Measurements from ENCODE around the gene UBE4A. TPM values are rescaled to one million over a fixed set of nuclear protein-coding genes. Genes with fewer than 3 reads are reported as not detected.

UBE4A gene
- polyA plus RNA-seq, 1 of the 3 experiments (the other 2 are of a cell fraction), result 7.7 TPM

DNA sequence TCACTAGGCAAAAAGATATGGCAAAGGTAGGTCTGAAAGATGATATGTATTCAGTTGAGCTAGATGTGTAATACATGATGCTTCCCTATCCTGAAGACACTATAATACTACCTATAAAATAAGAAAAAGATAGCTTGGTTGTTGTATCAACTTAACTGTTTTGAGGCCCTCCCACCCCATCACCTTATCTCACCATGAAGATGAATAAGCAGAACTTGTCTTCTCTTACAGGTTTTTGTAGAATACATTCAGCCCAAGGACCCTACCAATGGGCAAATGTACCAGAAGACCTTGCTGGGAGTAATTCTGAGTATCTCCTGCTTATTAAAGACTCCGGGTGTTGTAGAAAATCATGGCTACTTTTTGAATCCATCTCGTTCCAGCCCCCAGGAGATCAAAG is 13.9 kb downstream of the UBE4A start (continued):
- TF ChIP-seq, protein P1, sequence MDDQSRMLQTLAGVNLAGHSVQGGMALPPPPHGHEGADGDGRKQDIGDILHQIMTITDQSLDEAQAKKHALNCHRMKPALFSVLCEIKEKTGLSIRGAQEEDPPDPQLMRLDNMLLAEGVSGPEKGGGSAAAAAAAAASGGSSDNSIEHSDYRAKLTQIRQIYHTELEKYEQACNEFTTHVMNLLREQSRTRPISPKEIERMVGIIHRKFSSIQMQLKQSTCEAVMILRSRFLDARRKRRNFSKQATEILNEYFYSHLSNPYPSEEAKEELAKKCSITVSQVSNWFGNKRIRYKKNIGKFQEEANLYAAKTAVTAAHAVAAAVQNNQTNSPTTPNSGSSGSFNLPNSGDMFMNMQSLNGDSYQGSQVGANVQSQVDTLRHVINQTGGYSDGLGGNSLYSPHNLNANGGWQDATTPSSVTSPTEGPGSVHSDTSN (IDR thresholded peaks at IDR 0.05), result no peak
- TF ChIP-seq MXI1 (IDR thresholded peaks at IDR 0.05; ENCODE audit: low read depth, low read length) (no peak), TAF1 (IDR thresholded peaks at IDR 0.05; ENCODE audit: borderline replicate concordance, low read depth, low read length) (no peak)

DNA sequence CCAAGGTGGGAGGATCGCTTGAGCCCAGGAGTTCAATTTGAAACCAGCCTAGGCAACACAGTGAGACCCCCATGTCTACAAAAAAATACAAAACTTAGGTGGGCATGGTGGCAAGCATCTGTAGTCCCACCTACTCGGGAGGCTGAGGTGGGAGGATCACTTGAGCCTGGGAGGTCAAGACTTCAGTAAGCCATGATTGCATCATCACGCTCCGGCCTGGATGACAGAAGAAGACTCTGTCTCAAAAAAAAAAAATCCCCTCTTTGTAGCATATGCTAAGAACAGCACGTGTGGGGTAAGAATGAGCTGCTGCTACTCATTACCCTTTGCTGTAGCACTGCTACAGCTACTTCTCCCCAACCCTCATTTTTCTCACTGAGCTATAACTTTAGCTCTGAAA is 14.5 kb downstream of the UBE4A start:
- Histone ChIP-seq H3K9ac (no peak overlapping the region), H3K27ac (ENCODE audit: low read depth in 2 of 2, low read length in 1 of 2) (no peak overlapping the region), H3K9me2 (no peaks in the 10 kb centered on the region), H3F3A (replicated peaks; ENCODE audit: insufficient read depth) (no peaks in the 10 kb centered on the region), H3K4me1 (ENCODE audit: control insufficient read depth in 1 of 2, insufficient read depth in 2 of 2, low read depth in 1 of 2, low read length in 1 of 2) (no peaks in the 10 kb centered on the region), H3K36me3 (replicated peaks in 1 of 2; ENCODE audit: control insufficient read depth in 1 of 2, insufficient read depth in 2 of 2, low read length in 1 of 2) (peaks cover 68 to 73% of the 10 kb centered on the region in 2 experiments), H3K9me3 (no peaks in the 10 kb centered on the region), H3K79me2 (ENCODE audit: insufficient read depth) (no peaks in the 10 kb centered on the region), H3K4me2 (no peak overlapping the region), H4K20me1 (ENCODE audit: insufficient read depth) (no peaks in the 10 kb centered on the region), H3K4me3 (ENCODE audit: low read depth in 2 of 2, low read length in 1 of 2) (no peak overlapping the region), H2AFZ (ENCODE audit: low read depth) (no peak overlapping the region), H3K27me3 (ENCODE audit: insufficient read depth) (no peaks in the 10 kb centered on the region)
- DNase-seq, result no peak
- CTCF ChIA-PET, result no interaction called here
- POLR2A ChIA-PET, result no interaction called here
- TF ChIP-seq TEAD4 (IDR thresholded peaks at IDR 0.05; ENCODE audit: borderline replicate concordance, insufficient read depth) (no peak), RAD21 (IDR thresholded peaks at IDR 0.05; ENCODE audit: low read length) (no peak), CHD2 (IDR thresholded peaks at IDR 0.05; ENCODE audit: low read length, partially characterized antibody) (no peak), NFIC (IDR thresholded peaks at IDR 0.05; ENCODE audit: borderline replicate concordance) (no peak), FOXM1 (IDR thresholded peaks at IDR 0.05; ENCODE audit: low read depth) (no peak), GABPA (IDR thresholded peaks at IDR 0.05; ENCODE audit: low read depth) (no peak), EP300 (IDR thresholded peaks at IDR 0.05; ENCODE audit: borderline replicate concordance in 1 of 2, low read depth in 1 of 2, low read length in 1 of 2) (no peak), GATA2 (CRISPR knock-in tag; IDR thresholded peaks at IDR 0.05) (no peak), ELF1 (IDR thresholded peaks at IDR 0.05) (no peak), MEF2A (IDR thresholded peaks at IDR 0.05; ENCODE audit: borderline replicate concordance, low read depth) (no peak), FOXJ3 (CRISPR knock-in tag; IDR thresholded peaks at IDR 0.05) (no peak), FOSL2 (IDR thresholded peaks at IDR 0.05; ENCODE audit: borderline replicate concordance, low read depth) (no peak), SIN3A (IDR thresholded peaks at IDR 0.05; ENCODE audit: borderline replicate concordance, low read depth, low read length) (no peak), NRF1 (IDR thresholded peaks at IDR 0.05; ENCODE audit: low read depth, low read length) (no peak), EZH2phosphoT487 (IDR thresholded peaks at IDR 0.05; ENCODE audit: borderline replicate concordance, low read depth) (no peak)
- TF ChIP-seq, protein P2, sequence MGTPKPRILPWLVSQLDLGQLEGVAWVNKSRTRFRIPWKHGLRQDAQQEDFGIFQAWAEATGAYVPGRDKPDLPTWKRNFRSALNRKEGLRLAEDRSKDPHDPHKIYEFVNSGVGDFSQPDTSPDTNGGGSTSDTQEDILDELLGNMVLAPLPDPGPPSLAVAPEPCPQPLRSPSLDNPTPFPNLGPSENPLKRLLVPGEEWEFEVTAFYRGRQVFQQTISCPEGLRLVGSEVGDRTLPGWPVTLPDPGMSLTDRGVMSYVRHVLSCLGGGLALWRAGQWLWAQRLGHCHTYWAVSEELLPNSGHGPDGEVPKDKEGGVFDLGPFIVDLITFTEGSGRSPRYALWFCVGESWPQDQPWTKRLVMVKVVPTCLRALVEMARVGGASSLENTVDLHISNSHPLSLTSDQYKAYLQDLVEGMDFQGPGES (IDR thresholded peaks at IDR 0.05; ENCODE audit: low read depth, low read length), result no peak
- TF ChIP-seq, protein P3, sequence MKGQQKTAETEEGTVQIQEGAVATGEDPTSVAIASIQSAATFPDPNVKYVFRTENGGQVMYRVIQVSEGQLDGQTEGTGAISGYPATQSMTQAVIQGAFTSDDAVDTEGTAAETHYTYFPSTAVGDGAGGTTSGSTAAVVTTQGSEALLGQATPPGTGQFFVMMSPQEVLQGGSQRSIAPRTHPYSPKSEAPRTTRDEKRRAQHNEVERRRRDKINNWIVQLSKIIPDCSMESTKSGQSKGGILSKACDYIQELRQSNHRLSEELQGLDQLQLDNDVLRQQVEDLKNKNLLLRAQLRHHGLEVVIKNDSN (IDR thresholded peaks at IDR 0.05; ENCODE audit: borderline replicate concordance, low read depth), result no peak
- TF ChIP-seq, protein P4, sequence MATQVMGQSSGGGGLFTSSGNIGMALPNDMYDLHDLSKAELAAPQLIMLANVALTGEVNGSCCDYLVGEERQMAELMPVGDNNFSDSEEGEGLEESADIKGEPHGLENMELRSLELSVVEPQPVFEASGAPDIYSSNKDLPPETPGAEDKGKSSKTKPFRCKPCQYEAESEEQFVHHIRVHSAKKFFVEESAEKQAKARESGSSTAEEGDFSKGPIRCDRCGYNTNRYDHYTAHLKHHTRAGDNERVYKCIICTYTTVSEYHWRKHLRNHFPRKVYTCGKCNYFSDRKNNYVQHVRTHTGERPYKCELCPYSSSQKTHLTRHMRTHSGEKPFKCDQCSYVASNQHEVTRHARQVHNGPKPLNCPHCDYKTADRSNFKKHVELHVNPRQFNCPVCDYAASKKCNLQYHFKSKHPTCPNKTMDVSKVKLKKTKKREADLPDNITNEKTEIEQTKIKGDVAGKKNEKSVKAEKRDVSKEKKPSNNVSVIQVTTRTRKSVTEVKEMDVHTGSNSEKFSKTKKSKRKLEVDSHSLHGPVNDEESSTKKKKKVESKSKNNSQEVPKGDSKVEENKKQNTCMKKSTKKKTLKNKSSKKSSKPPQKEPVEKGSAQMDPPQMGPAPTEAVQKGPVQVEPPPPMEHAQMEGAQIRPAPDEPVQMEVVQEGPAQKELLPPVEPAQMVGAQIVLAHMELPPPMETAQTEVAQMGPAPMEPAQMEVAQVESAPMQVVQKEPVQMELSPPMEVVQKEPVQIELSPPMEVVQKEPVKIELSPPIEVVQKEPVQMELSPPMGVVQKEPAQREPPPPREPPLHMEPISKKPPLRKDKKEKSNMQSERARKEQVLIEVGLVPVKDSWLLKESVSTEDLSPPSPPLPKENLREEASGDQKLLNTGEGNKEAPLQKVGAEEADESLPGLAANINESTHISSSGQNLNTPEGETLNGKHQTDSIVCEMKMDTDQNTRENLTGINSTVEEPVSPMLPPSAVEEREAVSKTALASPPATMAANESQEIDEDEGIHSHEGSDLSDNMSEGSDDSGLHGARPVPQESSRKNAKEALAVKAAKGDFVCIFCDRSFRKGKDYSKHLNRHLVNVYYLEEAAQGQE (IDR thresholded peaks at IDR 0.05; ENCODE audit: low read depth, low read length), result no peak
- TF ChIP-seq, protein P5, sequence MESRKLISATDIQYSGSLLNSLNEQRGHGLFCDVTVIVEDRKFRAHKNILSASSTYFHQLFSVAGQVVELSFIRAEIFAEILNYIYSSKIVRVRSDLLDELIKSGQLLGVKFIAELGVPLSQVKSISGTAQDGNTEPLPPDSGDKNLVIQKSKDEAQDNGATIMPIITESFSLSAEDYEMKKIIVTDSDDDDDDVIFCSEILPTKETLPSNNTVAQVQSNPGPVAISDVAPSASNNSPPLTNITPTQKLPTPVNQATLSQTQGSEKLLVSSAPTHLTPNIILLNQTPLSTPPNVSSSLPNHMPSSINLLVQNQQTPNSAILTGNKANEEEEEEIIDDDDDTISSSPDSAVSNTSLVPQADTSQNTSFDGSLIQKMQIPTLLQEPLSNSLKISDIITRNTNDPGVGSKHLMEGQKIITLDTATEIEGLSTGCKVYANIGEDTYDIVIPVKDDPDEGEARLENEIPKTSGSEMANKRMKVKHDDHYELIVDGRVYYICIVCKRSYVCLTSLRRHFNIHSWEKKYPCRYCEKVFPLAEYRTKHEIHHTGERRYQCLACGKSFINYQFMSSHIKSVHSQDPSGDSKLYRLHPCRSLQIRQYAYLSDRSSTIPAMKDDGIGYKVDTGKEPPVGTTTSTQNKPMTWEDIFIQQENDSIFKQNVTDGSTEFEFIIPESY (IDR thresholded peaks at IDR 0.05; ENCODE audit: borderline replicate concordance, low read depth), result no peak
- TF ChIP-seq, protein P1 (IDR thresholded peaks at IDR 0.05), result no peak
- WGBS (ENCODE audit: low lambda C conversion rate), result 96% methylated on average over 5 of the region's 5 CpGs

Data from SK-N-SH (cell line).